ENCODE measurements around the gene GPR171.

GPR171 gene

GRCh38 chr3:151213881-151214280 is 10.9 kb upstream of the GPR171 start:
- no peak for DNase-seq (ENCODE audit: low read depth in 2 of 2)

DNA sequence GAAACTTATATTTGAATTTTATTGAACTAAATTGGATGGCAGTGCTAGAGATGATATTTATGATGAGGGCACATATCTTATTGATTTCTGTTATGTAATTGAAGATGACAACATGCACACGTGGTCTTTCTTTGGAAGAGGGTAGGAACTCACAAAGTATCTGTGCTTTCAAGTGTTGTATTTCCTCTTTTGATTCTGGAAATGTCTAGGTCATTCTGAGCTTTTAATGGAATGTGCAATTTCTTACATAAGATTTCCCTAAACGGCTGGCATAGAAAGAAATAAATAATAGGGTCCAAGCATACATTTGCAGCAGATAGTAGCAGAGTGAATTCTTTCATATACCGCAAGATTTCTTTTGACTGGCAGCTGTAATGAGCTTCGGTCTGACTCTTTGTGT is 10.1 kb upstream of the GPR171 start:
- DNase-seq (ENCODE audit: low read depth in 2 of 2): no peak

GRCh38 chr3:151210676-151211381 is 7.8 kb upstream of the GPR171 start:
- no peak for DNase-seq (ENCODE audit: low read depth in 2 of 2)

GRCh38 chr3:151209654-151210053 is 6.6 kb upstream of the GPR171 start:
- DNase-seq (ENCODE audit: low read depth in 2 of 2): no peak

DNA sequence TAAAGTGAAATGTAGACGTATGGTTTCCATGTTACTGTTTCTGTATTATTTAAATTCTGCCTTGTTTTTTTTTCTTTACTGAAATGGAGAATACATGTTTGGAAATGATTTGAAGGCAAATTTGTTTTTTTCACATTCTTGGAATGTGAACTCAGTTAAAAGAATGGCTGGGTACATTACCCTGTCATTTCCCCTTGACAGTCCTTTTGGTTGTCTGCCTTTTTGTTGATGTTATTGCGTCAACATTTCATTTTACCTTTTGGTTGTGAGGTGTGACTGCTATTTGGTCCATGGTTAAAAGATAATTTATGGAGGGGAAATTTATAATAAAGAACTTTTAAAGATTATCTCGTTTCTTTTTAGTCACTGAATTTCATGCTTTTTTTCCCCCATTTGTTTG is 3.2 kb upstream of the GPR171 start:
- no peak for DNase-seq (ENCODE audit: low read depth in 2 of 2)

- no peak for DNase-seq (ENCODE audit: low read depth in 2 of 2)
Measured at GRCh38 chr3:151205482-151205881, 2.5 kb upstream of the GPR171 start.

DNA sequence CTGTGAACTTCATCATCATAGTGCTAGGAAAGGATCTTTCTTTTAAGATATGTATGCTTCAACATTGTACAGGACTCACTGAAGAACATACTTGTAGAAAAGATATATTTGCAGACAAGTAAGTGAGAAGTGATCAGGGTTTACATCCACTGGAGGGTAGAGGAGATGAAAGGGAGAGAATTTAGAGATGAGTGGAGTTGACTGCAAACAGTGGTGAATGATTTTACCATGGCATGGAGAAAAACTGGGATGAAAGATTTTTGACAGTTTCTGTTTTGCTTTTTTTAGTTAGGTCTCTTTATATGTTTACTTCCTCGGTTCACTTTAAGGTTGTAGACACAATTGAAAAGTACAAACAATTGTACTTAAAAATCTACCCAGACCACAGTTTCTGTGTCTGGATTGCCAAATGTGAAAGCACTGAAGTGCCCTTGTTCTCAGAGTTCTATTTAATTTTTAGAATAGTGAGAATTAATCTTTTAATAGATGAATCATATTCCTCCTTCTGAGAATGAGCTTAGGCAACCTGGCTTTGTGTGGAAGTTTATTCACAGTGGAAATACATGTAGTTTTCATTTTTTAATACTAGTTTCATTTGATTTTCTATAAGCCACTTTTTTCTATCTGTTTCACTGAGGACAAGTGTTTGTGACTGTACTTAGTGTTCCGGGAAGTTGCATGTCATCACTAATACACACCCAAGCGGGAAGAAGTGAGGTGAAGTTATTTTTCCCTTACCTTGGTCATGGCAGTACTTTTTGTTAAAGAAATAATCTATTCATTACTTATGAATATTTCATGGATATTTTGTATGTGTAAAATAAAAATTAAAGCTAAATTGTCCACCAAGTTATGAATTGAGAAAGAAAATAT is 1.8 kb upstream of the GPR171 start:
- DNase-seq (ENCODE audit: low read depth in 2 of 2): no peak

- no peak for DNase-seq (ENCODE audit: low read depth in 2 of 2)
Measured at GRCh38 chr3:151201051-151201730, 1.8 kb downstream of the GPR171 start.

DNA sequence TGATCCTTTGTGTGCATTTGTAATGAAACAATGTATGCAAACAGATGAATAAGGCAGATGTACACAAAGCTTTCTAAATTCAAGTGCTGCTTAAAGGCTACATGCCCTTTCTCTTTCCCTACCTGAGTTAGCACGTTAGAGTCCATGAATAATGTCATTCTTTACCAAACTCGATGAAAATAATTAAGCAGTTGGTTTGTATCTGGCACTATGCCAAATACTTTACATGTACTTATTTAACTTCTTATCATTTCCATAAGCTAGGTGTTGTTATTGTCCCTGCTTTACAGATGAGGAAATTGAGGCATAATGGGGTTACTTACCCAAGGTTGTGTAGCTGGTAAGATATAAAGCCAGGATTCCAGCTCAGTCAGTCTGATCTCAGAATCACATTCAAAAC is 2.4 kb downstream of the GPR171 start:
- no peak for DNase-seq (ENCODE audit: low read depth in 2 of 2)

DNA sequence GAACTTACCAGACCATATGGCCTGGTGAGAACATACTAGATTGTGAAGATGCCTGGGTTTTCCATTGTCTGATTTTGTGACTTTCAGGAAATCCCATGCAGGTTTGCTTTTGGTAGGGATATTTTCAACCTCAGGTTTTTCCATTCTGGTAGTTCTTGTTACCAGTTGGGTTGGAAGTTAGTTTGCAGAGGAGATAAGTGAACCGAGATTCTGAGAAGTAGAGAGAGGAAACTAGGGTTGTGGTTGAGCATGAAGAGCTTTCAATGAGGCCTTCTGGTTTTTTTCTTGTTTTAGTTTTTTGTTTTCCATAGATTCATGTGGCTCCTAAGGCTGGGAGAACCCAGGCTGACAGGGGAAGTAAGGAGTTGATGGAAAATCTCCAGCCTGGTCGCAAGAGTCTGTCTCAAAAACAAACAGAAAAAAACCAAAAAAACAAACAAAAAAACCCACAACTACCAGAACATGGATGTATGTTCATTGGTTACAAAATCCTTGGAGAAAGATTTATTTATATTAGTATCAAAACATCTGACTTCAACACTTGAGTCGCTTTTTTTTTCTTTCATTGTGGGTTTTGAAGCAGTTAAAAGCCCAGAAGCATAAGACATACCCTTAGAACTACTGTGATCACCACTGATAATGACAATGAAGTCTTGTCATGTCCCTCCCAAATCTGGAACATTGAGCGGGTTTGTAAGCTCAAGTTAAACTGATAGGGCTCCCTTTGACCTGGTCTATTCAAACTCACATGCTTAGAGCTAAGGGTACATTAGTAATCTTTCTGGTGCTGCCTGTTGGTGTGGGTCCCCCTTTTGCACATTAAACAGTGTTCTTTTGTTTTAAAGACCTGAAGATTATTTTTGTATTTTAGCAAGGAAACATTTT is 3.2 kb downstream of the GPR171 start:
- no peak for DNase-seq (ENCODE audit: low read depth in 2 of 2)

DNA sequence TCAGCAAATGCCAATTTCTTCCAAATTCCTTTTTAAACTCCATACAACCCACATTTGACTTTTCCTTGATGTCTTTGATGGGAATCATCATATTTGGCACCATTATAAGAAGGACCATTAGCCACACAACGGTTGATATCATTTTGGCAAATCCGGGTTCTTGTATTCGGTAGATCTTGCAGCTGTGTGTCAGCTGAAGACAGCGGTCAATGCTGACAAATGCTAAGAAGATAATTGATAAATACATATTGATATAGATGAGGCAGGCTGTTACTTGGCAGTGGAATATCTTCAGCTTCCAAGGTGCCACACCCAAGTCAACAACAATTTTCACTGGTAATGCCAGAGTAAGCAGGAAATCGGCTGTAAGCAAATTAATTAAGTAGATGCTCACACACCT is 4.2 kb downstream of the GPR171 start:
- no peak for DNase-seq (ENCODE audit: low read depth in 2 of 2)

DNA sequence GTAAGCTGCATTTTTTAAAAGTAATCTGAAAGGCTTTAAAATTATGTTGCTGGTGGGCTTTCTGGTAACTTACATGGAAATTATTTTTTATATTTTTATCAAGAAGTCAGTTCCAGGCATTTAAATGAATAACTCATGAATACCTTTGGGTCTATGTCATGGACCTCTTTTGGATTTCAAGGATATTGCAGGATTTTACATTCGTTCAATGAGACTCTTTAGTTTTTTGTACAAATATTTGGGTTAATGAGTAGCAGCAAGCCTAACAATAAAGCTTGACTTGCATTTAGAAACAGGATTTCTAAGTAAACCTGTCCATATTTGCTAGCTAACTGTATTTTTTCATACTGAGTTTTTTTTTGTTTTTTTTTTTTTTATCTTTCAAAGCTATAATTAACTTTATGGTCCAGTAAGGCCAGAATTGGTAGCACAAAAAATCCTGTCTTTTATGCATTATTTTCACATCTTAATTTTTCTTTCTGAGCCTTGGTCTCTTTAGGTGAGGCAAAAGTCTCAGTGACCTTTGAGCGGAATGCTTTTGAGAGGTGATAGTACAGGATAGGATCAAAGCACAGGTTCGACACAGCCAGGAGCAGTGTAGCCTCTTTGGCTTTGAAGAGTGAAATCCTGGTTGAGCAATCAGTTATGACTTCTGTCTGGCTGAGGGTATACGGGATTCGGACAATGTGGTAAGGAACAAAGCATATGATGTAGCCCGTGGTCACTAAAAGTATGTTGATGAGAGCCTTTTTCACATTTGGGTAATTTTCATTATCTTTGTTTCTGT is 4.8 kb downstream of the GPR171 start:
- DNase-seq (ENCODE audit: low read depth in 2 of 2): peak; percentile 48 to 61

GRCh38 chr3:151197228-151197627 is 5.8 kb downstream of the GPR171 start:
- DNase-seq (ENCODE audit: low read depth in 2 of 2): no peak

- DNase-seq (ENCODE audit: low read depth in 2 of 2): no peak
Measured at GRCh38 chr3:151196434-151196833, 6.6 kb downstream of the GPR171 start.

- no peak for DNase-seq (ENCODE audit: low read depth in 2 of 2)
Measured at GRCh38 chr3:151195826-151196225, 7.2 kb downstream of the GPR171 start.

GRCh38 chr3:151192545-151192944 is 10.5 kb downstream of the GPR171 start:
- DNase-seq (ENCODE audit: low read depth in 2 of 2): no peak

DNA sequence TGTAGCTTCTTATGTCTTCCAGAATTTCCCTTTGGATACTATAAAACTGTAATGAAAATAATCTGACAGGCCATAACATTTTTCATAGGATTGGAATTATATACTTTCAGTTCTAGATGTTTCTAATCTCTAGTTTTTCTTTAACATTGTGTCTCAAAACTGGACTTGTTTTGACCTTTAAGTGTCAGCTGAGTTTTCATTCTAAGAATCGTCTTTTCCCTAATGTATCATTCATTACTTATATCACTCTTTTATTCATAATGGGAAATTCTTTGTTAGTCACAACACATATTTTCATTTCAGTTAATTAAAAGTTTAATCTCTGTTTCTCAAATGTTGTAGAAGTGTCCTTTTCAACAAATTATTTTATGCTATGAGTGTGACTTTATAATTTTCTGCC is 11.9 kb downstream of the GPR171 start:
- no peak for DNase-seq (ENCODE audit: low read depth in 2 of 2)

GRCh38 chr3:151183265-151183671 is 19.7 kb downstream of the GPR171 start:
- no peak for DNase-seq (ENCODE audit: low read depth in 2 of 2)

DNA sequence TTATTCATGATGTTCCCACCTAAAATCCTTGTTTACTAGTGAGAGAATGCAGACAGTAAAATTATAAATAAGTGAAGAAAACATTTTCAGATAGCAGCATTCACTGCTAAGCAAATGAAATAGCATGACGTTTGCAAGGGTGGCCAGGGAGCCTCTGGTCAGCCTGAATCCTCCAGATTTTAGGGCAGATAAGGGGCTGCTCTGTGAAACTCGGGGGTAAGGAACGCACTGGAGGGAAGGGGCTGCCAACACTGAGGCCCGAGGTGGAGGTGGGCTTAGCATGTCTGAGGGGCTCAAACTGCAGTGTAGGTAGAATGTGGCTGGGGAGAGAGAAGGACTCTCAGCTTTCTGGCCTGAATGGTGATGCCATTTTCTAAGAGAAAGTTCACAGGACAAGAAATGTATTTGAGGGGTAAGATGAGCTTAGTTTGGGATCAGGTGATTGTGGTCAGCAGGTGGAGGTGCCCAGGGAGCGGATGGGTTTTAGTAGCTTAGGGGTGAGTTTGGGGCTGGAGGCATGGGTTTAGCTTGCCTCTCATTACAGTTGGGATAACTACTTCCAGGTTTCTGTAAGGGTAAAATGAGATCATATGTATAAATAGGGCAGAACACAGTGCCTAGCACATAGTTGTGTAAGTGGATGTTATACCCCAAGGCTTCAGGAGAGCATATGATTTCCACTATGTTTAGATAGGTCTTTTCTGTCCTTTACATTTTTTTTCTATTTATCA is 20.5 kb downstream of the GPR171 start:
- DNase-seq (ENCODE audit: low read depth in 2 of 2): no peak

DNA sequence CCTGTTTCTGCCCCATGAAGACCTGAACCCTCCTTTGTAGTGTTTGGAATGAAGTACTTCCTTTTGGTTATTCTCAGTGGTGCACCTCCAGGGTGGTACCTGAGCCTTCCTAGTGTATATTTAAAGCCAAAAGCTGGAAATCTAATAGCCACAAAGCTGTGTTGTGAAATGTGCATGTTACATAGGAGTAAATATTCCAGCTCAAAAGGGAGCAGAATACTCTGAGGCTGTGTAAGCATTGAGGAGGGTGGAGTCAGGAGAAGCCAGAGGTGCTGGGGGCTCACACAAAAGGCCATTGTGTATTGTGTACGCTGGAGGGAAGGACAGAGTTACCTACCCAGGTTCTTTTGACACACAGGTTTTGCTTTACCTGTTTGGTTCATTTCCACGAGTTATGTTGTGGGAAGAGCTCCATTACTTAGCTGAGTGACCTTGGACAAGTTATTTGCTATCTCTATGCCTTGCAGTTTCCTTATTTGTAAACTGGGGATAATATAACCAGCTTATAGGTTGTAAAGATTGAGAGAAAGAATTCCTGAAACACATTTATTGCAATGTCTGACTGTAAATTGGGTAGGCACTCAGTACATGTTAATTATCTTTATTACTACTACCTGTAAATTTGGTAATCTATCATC is 24.7 kb downstream of the GPR171 start:
- DNase-seq (ENCODE audit: low read depth in 2 of 2): no peak
